ENCODE results near the gene NMNAT1. TPM values are rescaled to one million over a fixed set of nuclear protein-coding genes. Genes with fewer than 3 reads are reported as not detected.

Gene NMNAT1
- total and polyA plus RNA-seq, 3 experiments from 2014 or later: 6.4 to 12.1 (median 11.3) TPM

- no peaks in the 10 kb centered on the region for H3K27me3 Mint-ChIP-seq
- H3K4me1 Mint-ChIP-seq: no peaks in the 10 kb centered on the region
- H3K27ac Mint-ChIP-seq: no peak overlapping the region
- peaks cover 4% of the 10 kb centered on the region for H3K36me3 ChIP-seq (ENCODE audit: insufficient read depth, low read length)
- H3K36me3 Mint-ChIP-seq: peaks cover 0 to 22% (median 6%) of the 10 kb centered on the region in 3 donors
- ChIA-PET CTCF (no interaction called here), POLR2A (no interaction called here)
- no peak overlapping the region for H3K27ac ChIP-seq (ENCODE audit: low read depth, low read length)
- H3K27me3 ChIP-seq (ENCODE audit: insufficient read depth, low read length, poor library complexity, severe bottlenecking): no peaks in the 10 kb centered on the region
- H3K4me3 Mint-ChIP-seq: no peak overlapping the region
- no peak overlapping the region for H3K4me3 ChIP-seq (ENCODE audit: low read length)
- H3K9me3 ChIP-seq (ENCODE audit: low read length): no peaks in the 10 kb centered on the region
- no peaks in the 10 kb centered on the region for H3K4me1 ChIP-seq (ENCODE audit: insufficient read depth, low read length)
- H3K9me3 Mint-ChIP-seq: no peaks in the 10 kb centered on the region
- no peak for DNase-seq
Measured at GRCh38 chr1:9984253-9984652, 41.0 kb downstream of the NMNAT1 start.

- no peak overlapping the region for H3K27ac ChIP-seq (ENCODE audit: low read depth, low read length)
- Mint-ChIP-seq H3K4me3 (no peak overlapping the region), H3K4me1 (no peaks in the 10 kb centered on the region), H3K9me3 (no peaks in the 10 kb centered on the region), H3K27me3 (no peaks in the 10 kb centered on the region), H3K27ac (peak overlapping the region in 1 of 8 donors; percentile 8), H3K36me3 (peaks cover 0 to 22% (median 6%) of the 10 kb centered on the region in 3 donors)
- H3K27me3 ChIP-seq (ENCODE audit: insufficient read depth, low read length, poor library complexity, severe bottlenecking): no peaks in the 10 kb centered on the region
- ChIA-PET CTCF (no interaction called here), POLR2A (no interaction called here)
- H3K9me3 ChIP-seq (ENCODE audit: low read length): no peaks in the 10 kb centered on the region
- no peak overlapping the region for H3K4me3 ChIP-seq (ENCODE audit: low read length)
- no peaks in the 10 kb centered on the region for H3K4me1 ChIP-seq (ENCODE audit: insufficient read depth, low read length)
- no peak for DNase-seq
- H3K36me3 ChIP-seq (ENCODE audit: insufficient read depth, low read length): peaks cover 4% of the 10 kb centered on the region
Measured at GRCh38 chr1:9985001-9985400, 41.7 kb downstream of the NMNAT1 start.

- Histone ChIP-seq H3K27ac (ENCODE audit: low read depth, low read length) (no peak overlapping the region), H3K4me3 (ENCODE audit: low read length) (no peak overlapping the region), H3K9me3 (ENCODE audit: low read length) (no peaks in the 10 kb centered on the region), H3K4me1 (ENCODE audit: insufficient read depth, low read length) (no peaks in the 10 kb centered on the region), H3K36me3 (ENCODE audit: insufficient read depth, low read length) (no peaks in the 10 kb centered on the region), H3K27me3 (ENCODE audit: insufficient read depth, low read length, poor library complexity, severe bottlenecking) (no peaks in the 10 kb centered on the region)
- Mint-ChIP-seq H3K36me3 (peaks cover 0 to 1% (median 0%) of the 10 kb centered on the region in 3 donors), H3K27me3 (peaks cover 8 to 11% of the 10 kb centered on the region in 2 donors), H3K27ac (no peak overlapping the region), H3K4me1 (no peaks in the 10 kb centered on the region), H3K9me3 (peaks cover 0 to 2% (median 0%) of the 10 kb centered on the region in 5 donors), H3K4me3 (no peak overlapping the region)
- CTCF ChIA-PET: no interaction called here
- DNase-seq: no peak
- POLR2A ChIA-PET: no interaction called here
Measured at GRCh38 chr1:9989773-9990172, 46.5 kb downstream of the NMNAT1 start.

- DNase-seq: no peak
- Histone ChIP-seq H3K27me3 (ENCODE audit: insufficient read depth, low read length, poor library complexity, severe bottlenecking) (no peaks in the 10 kb centered on the region), H3K9me3 (ENCODE audit: low read length) (no peaks in the 10 kb centered on the region), H3K36me3 (ENCODE audit: insufficient read depth, low read length) (no peaks in the 10 kb centered on the region), H3K4me3 (ENCODE audit: low read length) (no peak overlapping the region), H3K4me1 (ENCODE audit: insufficient read depth, low read length) (no peaks in the 10 kb centered on the region), H3K27ac (ENCODE audit: low read depth, low read length) (no peak overlapping the region)
- H3K4me1 Mint-ChIP-seq: no peaks in the 10 kb centered on the region
- H3K4me3 Mint-ChIP-seq: no peak overlapping the region
- H3K36me3 Mint-ChIP-seq: peaks cover 0 to under 1% (median 0%) of the 10 kb centered on the region in 3 donors
- no peak overlapping the region for H3K27ac Mint-ChIP-seq
- ChIA-PET POLR2A (no interaction called here), CTCF (interaction anchor here (1.6 kb wide), 1 partner anchor 364 kb away, joined by 3 read pairs; no protein-coding TSS in a partner anchor)
- peaks cover 8 to 11% of the 10 kb centered on the region in 2 donors for H3K27me3 Mint-ChIP-seq
- H3K9me3 Mint-ChIP-seq: peaks cover 0 to 2% (median 0%) of the 10 kb centered on the region in 5 donors
Measured at GRCh38 chr1:9990944-9991343, 47.7 kb downstream of the NMNAT1 start.

- no peak overlapping the region for H3K4me3 Mint-ChIP-seq
- Histone ChIP-seq H3K27me3 (ENCODE audit: insufficient read depth, low read length, poor library complexity, severe bottlenecking) (peaks cover 7% of the 10 kb centered on the region), H3K4me1 (ENCODE audit: insufficient read depth, low read length) (peaks cover 5% of the 10 kb centered on the region), H3K27ac (ENCODE audit: low read depth, low read length) (no peak overlapping the region), H3K4me3 (ENCODE audit: low read length) (no peak overlapping the region), H3K9me3 (ENCODE audit: low read length) (no peaks in the 10 kb centered on the region), H3K36me3 (ENCODE audit: insufficient read depth, low read length) (no peaks in the 10 kb centered on the region)
- H3K4me1 Mint-ChIP-seq: peaks cover 5 to 7% (median 6%) of the 10 kb centered on the region in 3 donors
- peaks cover 0 to 4% (median 0%) of the 10 kb centered on the region in 3 donors for H3K36me3 Mint-ChIP-seq
- H3K27me3 Mint-ChIP-seq: peaks cover 18 to 19% of the 10 kb centered on the region in 2 donors
- no peak overlapping the region for H3K27ac Mint-ChIP-seq
- no peak for DNase-seq
- POLR2A ChIA-PET: no interaction called here
- CTCF ChIA-PET: interaction anchor here (0.8 kb wide), 1 partner anchor 42 kb away, joined by 3 read pairs; no protein-coding TSS in a partner anchor
- peaks cover 0 to 2% (median 0%) of the 10 kb centered on the region in 5 donors for H3K9me3 Mint-ChIP-seq
Measured at GRCh38 chr1:9992910-9993309, 49.6 kb downstream of the NMNAT1 start.

- H3K4me1 ChIP-seq (ENCODE audit: insufficient read depth, low read length): peaks cover 5% of the 10 kb centered on the region
- no peaks in the 10 kb centered on the region for H3K36me3 ChIP-seq (ENCODE audit: insufficient read depth, low read length)
- H3K27me3 Mint-ChIP-seq: peaks cover 25% of the 10 kb centered on the region in 2 donors
- no peak overlapping the region for H3K4me3 Mint-ChIP-seq
- peak overlapping the region in 1 of 8 donors; percentile 10 for H3K27ac Mint-ChIP-seq
- H3K4me3 ChIP-seq (ENCODE audit: low read length): no peak overlapping the region
- peaks cover 9% of the 10 kb centered on the region for H3K27me3 ChIP-seq (ENCODE audit: insufficient read depth, low read length, poor library complexity, severe bottlenecking)
- peaks cover 0 to 2% (median 2%) of the 10 kb centered on the region in 5 donors for H3K9me3 Mint-ChIP-seq
- no peak for DNase-seq
- ChIA-PET CTCF (interaction anchor here (0.8 kb wide), 1 partner anchor 43 kb away, joined by 3 read pairs; no protein-coding TSS in a partner anchor), POLR2A (interaction anchor here (0.6 kb wide), 1 partner anchor 37 kb away, joined by 4 read pairs; no protein-coding TSS in a partner anchor)
- peaks cover 0 to 4% (median 0%) of the 10 kb centered on the region in 3 donors for H3K36me3 Mint-ChIP-seq
- H3K4me1 Mint-ChIP-seq: peaks cover 6 to 11% (median 8%) of the 10 kb centered on the region in 3 donors
- H3K9me3 ChIP-seq (ENCODE audit: low read length): no peaks in the 10 kb centered on the region
- H3K27ac ChIP-seq (ENCODE audit: low read depth, low read length): no peak overlapping the region
Measured at GRCh38 chr1:9993561-9994075, 50.3 kb downstream of the NMNAT1 start.

GRCh38 chr1:9996624-9997582, 53.6 kb downstream of the NMNAT1 start, which contains the start of gene RBP7:
Gene RBP7 (plus strand): TSS chr1:9997228. CDS start chr1:9997259, 31 bp downstream.
- Mint-ChIP-seq H3K4me1 (peaks cover 6 to 14% (median 9%) of the 10 kb centered on the region in 3 donors), H3K27me3 (peaks cover 38 to 40% of the 10 kb centered on the region in 2 donors), H3K27ac (peak within 1 kb of the TSS in 2 of 8 donors; percentile 14 to 94), H3K4me3 (peak within 1 kb of the TSS; percentile 78 to 87 (median 83)), H3K36me3 (peaks cover 0 to 4% (median 0%) of the 10 kb centered on the region in 3 donors), H3K9me3 (peaks cover 0 to 7% (median 5%) of the 10 kb centered on the region in 5 donors)
- ChIA-PET POLR2A (no interaction called here), CTCF (no interaction called here)
- H3K36me3 ChIP-seq (ENCODE audit: insufficient read depth, low read length): no peaks in the 10 kb centered on the region
- peaks cover 12% of the 10 kb centered on the region for H3K27me3 ChIP-seq (ENCODE audit: insufficient read depth, low read length, poor library complexity, severe bottlenecking)
- DNase-seq: peak in 2 of 5 donors; percentile 1 to 47
- H3K27ac ChIP-seq (ENCODE audit: low read depth, low read length): no peak within 1 kb of the TSS
- peaks cover 5% of the 10 kb centered on the region for H3K4me1 ChIP-seq (ENCODE audit: insufficient read depth, low read length)
- no peaks in the 10 kb centered on the region for H3K9me3 ChIP-seq (ENCODE audit: low read length)
- no peak within 1 kb of the TSS for H3K4me3 ChIP-seq (ENCODE audit: low read length)

Measured in CD8-positive, alpha-beta memory T cell (primary cell).